GM21390 (cell line): ENCODE measurements around the gene ACSL5.
A peak's percentile ranks its signal among the peaks of the same experiment; 100 is the strongest.
"Not testable (repeated sequence)": the region's sequence is repeated elsewhere in the genome, so short reads cannot be mapped to it uniquely, and the experiment has no call there.

Experiments
- ATAC-seq: cut with Tn5 transposase; IDR thresholded peaks from one replicate; pipeline ENCODE4 v1.9.1; 2021; ENCODE audit not compliant: unreplicated experiment

The ACSL5 gene

DNA sequence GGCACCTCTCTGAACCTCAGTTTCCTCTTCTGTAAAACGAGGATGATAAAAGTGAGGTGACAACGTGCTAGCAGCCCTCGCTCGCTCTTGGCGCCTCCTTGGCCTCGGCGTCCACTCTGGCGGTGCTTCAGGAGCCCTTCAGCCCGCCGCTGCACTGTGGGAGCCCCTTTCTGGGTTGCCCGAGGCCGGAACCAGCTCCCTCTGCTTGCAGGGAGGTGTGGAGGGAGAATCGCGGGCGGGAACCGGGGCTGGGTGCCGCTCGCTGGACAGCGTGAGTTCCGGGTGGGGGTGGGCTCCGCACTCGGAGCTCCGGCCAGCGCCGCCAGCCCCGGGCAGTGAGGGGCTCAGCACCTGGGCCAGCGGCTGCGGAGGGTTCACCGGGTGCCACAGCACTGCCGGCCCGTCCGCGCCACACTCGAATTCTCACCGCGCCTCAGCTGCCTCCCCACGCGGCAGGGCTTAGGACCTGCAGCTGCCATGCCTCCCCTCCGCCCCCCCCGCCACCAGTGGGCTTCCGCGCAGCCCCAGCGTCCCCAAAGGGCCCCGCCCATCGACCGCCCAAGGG lies 24.3 kb upstream of the ACSL5 start:
- ATAC-seq: no peak

DNA sequence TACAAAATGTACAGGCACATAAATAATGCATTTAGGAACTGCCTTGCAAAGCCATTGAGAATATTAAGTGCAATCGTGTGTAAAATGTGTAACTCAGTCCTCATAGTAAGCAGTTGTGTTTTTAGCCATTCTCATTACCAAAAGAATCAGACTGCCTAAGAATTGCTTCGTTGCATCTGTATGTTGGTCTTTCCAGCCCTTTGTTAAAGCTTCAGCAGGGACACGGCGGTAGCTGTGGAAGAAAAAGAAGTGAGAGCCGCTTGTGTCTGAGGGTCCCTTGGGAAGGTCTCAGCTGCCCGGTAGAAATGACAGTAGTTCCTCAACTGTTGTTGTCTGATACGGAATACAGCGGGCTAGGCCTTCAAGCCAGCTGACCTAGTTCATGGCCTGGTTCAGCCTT lies 22.8 kb upstream of the ACSL5 start:
- ATAC-seq: no peak

DNA sequence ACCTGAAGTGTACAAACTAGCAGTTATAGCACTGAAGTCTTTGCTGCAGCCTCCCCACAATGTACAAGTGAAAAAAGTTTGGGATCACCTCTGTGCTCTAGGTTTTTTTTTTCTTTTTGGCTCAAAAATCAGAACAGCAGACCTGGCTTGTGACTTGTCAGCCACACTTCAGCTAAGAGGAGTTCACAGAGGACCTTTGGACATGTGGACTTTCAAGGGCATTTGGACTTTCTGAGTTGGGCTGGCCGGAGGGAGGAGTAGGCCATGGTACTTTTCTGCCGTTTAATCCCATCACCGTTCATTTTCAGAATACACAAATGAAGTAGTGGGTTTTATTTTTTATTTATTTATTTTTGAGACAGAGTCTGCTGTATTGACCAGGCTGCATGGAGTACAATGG lies 21.9 kb upstream of the ACSL5 start:
- ATAC-seq: no peak

DNA sequence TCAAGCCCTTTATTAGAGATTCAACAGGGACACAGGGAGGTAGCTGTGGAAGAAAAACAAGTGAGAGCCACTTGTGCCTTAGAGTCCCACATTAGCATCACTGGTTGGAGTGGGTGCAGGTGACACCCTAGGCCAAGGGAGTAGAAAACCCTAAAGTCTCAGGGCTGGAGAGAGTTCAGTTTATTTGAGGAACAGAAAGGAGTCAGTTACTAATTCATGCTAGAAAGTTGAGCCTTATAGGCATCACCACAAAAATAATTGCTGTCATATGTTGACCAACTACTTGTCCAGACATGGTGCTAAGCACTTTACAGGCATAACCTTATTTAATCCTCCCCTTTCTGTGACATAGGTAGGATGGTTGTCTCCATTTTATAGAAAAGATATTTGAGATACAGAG lies 20.9 kb upstream of the ACSL5 start:
- no peak for ATAC-seq

DNA sequence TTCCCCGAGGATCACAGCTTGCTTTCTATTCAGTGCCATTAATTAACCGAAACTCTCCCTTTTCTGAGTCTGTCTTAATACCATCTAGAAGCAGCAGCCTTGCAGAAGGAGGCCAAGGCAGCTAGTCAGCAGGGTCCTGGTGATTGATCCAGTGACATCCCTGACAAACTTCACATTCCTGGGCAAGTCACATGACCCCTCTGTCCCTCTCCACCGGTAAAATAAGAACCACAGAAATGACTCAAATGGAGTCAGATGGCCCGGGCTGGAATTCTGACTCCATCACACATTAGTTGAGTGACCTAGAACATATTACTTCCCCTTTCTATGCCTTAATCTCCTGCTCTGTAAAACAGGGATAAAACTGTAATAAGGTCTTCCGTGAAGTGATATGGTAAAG lies 17.2 kb upstream of the ACSL5 start:
- ATAC-seq: no peak

DNA sequence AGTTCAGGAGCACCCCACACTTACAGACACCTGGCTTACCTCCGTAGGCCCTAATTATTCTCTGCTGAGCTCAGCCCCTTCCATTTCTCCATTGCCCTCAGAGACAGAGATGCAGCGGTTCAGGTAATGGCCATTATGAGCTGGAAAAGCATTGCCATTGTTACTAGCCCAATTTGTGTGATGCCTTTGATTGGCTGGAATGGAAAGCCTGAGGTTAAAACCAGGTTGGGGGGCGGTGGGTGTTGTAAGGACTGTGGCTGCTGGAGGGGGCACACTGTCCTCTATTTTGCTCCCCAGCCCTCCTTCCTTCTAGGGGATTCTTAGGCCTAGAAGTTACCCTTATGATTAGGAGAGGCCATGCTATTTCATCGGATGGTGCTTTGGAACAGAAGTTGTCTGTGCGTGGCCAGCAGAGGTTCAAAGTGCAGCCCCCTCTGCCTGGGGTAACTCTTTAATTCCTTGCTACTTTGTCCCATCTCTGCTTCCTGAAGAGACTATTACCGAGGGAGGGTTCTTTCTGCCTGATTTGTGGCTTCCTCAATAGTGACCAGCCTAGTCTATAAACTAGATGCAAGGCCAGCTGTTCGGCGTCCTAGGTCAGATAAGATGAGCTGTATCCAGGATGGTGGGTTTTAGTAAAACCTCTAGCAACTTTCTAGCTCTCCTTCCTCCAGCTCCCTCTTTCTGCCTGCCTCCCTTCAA lies 14.2 kb upstream of the ACSL5 start:
- ATAC-seq: no peak

DNA sequence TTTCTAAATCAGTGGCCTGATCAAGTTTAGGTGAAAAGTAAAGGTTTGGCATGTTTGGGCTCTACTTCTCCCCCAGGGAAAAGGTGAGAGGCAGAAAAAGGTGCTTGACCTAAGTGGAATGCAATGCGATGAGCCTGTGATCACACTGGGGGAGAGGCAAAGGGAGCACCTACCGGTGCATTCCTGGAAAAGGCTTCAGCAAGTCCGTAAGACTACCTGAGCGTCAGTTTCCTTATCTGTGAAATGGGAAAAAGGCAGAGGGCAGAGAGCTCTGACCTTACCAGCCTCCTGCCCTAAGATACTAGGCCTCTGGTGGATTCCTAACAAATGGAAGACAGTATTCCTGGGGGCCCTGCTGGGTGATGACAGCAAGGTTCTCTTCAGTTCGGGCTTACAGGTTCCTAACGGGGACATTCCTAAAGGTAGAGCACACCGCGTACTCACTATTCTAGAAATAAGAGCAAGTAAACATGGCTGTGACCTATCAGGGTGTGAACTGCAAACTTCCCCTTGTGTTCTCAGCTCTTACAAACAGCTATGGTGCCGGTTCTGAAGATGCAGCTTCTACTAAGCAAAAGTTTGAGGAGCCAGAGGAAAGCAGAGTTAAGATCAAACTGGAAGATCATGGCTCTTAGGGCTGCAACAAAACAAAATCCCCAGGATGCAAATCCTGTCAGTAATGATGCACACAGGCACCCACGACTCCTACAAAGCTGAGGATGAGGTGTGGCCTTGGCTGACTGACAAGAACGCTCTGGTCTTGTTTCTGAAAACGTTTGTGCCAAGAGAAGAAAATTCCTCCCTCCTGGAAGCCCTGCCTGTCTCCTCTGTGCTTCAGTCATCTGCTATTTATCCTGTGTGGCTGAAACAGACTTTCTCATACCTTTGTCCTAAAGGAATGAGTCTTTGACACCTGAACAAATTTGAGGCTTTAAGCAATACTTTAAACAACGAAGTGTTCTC lies 13.3 kb upstream of the ACSL5 start:
- no peak for ATAC-seq

DNA sequence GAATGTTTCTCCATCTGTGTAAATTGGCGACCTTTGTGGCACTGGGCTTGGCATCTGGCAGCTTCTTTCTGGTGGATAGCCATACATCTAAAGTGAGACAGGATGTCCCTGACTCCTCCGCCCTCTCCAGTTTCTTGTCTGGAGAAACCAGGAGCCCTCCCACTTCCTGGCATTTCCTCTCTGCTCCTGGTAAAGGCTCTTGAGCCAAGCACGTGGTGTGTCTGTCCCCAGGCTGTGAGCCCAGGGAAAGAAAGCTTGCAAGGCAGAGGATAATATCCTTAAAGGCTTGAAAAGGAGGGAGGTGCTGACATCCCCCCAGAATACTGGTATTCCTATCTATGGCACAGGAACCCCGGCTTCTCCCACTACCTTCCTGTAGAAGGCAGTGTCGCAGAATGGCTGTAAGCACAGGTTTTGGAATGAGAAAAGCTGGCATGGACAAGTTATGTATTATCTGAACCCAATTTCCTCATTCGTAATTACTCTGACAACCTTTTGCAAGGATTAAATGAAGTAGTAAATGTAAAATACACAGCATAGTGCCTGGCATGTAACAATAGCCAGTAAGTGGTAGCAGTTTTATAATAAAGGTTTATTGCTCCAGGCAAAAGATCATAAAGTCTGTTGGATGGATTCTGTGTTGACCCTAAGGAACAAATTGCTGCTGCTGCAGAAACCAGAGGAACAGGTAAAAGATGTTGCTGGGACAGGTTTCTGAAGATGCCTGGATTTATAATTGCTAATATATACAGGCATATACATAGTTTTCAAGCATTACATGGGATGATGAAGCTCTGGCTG lies 11.8 kb upstream of the ACSL5 start:
- no peak for ATAC-seq

DNA sequence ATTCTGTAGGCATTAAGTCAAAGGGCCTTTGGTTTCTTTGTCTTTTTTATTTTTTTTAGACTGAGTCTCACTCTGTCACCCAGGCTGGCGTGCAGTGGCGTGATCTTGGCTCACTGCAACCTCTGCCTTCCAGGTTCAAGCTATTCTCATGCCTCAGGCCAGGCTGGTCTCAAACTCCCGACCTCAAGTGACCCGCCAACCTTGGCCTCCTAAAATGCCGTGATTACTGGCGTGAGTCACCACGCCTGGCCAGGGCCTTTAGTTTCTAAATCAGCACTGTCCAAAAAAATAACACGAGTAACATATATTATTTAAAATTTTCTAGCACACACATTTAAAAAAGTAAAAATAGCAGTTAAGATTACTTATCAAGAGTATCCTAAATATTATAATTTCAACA lies 11.1 kb upstream of the ACSL5 start:
- ATAC-seq: no peak

DNA sequence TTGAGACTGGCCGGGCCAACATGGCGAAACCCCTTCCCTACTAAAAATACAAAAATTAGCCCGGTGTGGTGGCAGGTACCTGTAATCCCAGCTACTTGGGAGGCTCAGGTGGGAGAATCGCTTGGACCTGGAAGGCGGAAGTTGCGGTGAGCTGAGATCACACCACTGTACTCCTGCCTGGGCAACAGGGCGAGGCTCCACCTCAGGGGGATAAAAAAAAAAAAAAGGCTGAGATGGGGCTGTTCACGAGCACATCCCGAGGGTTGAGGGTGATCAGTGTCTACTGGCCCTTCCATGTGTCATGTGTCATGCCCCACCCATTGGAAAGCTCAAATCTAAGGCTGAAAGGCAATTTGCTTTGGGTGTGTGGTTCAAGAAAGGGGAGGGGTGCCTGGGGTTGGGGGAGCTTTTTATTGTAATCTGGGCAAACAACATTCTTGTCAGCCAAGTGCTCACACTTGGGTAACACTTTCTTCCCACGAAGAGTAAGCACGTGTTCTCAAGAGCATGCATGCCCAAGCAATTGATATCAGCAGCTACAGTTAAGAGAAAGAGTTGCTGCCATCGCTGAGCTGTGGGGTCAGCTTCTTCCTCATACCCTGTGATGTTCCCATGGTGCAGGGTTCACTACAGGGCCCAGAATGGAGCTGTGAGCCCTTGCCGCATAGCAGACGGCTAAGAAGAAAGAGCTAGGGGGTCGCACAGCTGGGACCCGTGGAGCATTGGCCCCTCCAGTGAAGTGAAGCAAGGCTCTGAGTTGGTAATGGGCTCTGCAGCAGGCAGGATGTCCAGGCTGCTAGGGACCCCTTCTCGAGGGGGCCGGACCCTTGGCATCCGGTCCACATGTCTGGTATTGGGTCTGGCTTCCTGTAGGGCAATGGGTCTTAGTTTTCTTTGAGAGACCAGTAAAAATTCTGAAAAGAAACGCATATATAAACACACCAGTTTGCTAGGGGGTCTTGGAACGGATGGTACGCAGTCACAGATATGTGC lies 9.9 kb upstream of the ACSL5 start:
- ATAC-seq: no peak

DNA sequence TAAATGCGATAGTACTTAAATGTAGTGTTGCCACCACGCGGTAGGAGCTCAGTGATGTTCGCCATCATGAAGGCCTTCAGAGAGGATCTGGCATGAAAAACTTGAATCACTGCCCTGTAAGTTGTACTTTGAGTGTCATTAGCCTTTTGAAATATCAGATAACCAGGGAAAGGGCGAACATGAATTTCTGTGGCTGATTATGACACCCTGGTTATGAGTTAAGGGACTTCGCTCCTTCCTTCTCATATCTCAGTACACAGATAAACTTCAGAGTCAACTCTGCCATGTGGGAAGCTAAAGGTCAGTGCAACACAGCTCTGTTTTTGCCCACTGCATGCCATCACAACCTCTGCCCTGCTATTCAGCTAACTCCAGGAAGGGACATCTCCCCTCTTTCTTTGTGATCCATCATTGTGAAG lies 8.9 kb upstream of the ACSL5 start:
- ATAC-seq: no peak

DNA sequence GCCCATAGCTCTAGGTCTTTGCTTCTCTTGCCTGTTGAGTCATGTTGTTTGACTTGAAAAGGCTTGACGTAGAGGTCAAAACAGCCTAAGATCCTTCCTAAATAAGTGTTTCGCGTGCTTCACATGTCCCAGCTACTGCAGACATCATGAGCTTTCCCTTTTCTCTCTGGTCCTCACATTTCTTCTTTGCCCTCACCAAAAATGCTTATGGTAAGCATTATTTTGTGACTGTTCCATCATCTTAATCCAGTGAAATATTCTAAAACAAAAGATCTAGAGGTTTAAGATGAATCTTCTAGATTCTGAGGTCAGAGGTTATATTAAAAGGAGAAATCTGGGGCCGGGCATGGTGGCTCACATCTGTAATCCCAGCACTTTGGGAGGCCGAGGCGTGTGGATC lies 8.5 kb upstream of the ACSL5 start:
- no peak for ATAC-seq

DNA sequence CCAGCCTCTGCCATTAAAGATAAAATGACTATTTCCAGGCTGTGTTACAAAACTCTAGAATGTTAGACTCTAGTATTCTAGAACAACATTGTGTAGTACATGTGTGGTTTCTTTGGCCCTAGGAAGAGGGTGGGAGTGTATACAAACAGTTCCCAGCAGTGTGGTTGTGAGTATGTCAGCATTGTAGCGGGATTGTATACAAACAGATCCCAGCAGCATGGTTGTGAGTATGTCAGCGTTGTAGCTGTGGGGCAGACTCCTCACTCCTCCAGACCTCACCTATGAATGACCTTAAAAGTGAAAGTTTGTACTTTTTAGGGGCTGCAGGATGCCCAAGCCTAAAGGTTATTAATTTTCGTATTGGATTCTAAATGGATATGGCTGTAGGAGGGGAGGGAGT lies 6.9 kb upstream of the ACSL5 start:
- no peak for ATAC-seq

DNA sequence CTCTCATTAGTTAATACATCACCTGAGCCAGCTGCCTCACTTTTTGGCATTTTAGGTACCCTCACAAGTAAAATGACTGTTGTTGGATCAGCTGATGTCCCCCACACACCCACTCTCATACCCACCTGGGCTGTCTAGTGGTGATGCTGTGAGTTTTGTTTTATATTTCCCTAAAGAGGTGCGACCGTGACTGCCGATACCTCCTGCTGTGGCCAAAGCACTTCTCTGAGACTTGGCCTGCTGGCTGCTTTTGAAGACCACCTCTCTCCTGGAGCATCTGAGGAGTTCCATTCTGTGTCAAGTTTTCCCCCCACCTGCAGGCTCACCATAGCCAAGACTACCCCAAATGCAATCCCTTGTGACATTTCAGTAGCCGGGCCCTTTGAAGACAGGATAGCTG lies 6.4 kb upstream of the ACSL5 start:
- ATAC-seq: no peak

DNA sequence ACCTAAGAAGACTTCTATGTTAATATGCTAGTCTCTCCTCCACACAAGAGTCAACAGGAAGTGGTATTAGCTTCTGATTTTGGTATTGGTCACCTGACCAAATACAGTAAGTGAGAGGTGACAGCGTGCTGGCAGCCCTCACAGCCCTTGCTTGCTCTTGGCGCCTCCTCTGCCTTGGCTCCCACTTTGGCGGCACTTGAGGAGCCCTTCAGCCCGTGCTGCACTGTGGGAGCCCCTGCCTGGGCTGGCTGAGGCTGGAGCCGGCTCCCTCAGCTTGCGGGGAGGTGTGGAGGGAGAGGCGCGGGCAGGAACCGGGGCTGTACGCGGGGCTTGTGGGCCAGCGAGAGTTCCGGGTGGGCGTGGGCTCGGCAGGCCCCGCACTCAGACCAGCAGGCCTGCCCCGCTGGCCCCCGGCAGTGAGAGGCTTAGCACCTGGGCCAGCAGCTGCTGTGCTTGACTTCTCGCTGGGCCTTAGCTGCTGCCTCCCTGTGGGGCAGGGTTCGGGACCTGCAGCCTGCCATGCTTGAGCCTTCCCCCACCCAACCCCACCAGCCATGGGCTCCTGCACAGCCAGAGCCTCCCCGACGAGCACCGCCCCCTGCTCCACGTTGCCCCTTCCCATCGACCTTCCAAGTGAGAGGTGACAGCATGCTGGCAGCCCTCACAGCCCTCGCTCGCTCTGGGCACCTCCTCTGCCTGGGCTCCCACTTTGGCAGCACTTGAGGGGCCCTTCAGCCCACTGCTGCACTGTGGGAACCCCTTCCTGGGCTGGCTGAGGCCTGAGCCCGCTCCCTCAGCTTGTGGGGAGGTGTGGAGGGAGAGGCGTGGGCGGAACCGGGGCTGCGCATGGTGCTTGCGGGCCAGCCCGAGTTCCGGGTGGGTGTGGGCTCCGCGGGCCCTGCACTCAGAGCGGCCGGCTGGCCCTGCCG lies 4.2 kb upstream of the ACSL5 start:
- ATAC-seq: peak; percentile 84

DNA sequence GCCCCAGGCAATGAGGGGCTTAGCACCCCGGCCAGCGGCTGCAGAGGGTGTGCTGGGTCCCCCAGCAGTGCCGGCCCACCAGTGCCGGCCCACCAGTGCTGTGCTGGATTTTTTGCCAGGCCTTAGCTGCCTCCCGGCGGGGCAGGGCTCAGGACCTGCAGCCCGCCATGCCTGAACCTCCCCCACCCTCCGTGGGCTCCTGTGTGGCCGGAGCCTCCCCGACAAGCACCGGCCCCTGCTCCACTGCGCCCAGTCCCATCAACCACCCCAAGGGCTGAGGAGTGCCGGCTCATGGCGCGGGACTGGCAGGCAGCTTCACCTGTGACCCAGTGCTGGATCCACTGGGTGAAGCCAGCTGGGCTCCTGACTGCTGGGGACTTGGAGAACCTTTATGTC lies 3.5 kb upstream of the ACSL5 start:
- ATAC-seq: no peak

DNA sequence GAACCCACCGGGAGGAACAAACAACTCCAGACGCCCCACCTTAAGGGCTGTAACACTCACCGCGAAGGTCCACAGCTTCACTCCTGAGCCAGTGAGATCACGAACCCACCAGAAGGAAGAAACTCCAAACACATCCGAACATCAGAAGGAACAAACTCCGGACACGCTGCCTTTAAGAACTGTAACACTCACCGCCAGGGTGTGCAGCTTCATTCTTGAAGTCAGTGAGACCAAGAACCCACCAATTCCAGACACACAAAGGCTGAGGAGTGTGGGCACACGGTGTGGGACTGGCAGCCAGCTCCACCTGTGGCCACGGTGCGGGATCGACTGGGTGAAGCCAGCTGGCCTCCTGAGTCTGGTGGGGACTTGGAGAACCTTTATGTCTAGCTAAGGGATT lies 2.6 kb upstream of the ACSL5 start:
- not testable (repeated sequence) for ATAC-seq

DNA sequence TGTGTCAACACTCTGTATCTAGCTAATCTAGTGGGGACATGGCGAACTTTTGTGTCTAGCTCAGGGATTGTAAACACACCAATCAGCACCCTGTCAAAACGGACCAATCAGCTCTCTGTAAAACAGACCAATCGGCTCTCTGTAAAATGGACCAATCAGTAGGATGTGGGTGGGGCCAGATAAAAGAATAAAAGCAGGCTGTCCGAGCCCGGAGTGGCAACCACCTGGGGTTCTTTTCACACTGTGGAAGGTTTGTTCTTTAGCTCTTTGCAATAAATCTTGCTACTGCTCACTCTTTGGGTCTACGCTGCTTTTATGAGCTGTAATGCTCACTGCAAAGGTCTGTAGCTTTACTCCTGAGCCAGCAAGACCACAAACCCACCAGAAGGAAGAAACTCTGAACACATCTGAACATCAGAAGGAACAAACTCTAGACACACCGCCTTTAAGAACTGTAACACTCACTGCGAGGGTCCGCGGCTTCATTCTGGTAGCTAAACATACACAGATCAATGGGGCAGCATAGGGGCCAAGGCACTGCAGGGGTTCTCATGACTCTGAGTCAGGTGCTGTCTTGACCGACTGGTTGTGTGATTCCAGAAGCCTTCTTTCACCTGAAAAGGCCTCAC lies 1.6 kb upstream of the ACSL5 start:
- ATAC-seq: not testable (repeated sequence)
